Measurements from ENCODE around the gene GALE. TPM values are rescaled to one million over a fixed set of nuclear protein-coding genes. Genes with fewer than 3 reads are reported as not detected.

Gene GALE
- total and polyA plus RNA-seq, 11 donors = 6.2 to 20.8 (median 9.9) TPM

DNA sequence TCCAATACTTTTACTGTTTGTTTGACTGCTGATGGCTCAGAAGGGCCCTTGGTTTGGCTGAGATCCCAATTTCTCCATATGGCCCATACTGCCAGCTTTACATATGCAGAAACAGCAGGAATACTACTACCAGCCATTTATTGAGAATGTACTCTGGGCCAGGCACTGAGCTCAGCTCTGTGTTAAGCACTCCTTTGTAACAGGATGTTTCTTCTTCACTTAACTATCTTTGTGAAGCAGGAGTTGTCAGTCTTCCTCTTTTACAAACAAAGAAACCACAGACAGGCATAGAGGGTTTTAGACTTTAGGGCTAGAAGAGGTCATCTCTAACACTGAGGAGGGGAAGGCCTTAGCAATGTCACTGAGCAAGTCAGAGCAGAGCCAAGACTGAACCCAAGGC, 16.4 kb upstream of the GALE start:
- TF ChIP-seq CTCF (IDR thresholded peaks at IDR 0.05) (no peak), POLR2A (IDR thresholded peaks at IDR 0.05) (no peak)
- DNase-seq (no peak), ATAC-seq (no peak)
- H3K9me3 ChIP-seq = no peaks in the 10 kb centered on the region
- no peak overlapping the region for H3K4me3 ChIP-seq
- H3K27ac ChIP-seq = no peak overlapping the region
- intact Hi-C loops (cut with DNase I) = loop anchor here in 1 of 10 donors (10.0 kb wide), 1 partner anchor 98 kb away; the partner anchor contains the start of gene CNR2
- no peaks in the 10 kb centered on the region for H3K4me1 ChIP-seq
- H3K36me3 ChIP-seq = peaks cover 0 to 84% (median 70%) of the 10 kb centered on the region in 9 donors
- no peaks in the 10 kb centered on the region for H3K27me3 ChIP-seq

DNA sequence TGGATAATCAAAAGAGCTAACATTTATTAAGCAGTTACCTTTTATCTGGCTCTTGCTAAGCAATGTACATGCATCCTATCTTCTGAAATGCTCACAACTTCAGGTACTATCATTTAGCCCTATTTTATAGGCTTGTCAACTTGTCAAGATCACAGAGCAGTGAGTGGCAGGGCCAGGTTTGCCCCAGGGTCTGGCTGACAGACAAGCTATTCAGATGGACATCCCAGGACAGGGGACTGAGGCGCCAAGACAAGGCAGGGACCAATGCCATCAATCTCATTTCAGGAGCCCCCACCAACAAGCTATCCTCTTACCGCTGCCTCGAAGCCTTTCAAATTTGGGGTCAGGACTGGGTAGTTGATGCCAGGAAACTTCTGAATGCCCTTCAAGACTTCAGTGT, 15.8 kb upstream of the GALE start:
- intact Hi-C loops (cut with DNase I) = loop anchor here in 1 of 10 donors (10.0 kb wide), 1 partner anchor 98 kb away; the partner anchor contains the start of gene CNR2
- H3K36me3 ChIP-seq = peaks cover 0 to 89% (median 74%) of the 10 kb centered on the region in 9 donors
- WGBS, 4 donors = 90 to 98% (median 96%) methylated on average over 3 of the region's 3 CpGs
- TF ChIP-seq POLR2A (IDR thresholded peaks at IDR 0.05) (no peak), CTCF (IDR thresholded peaks at IDR 0.05) (no peak)
- ATAC-seq (no peak), DNase-seq (no peak)
- H3K4me3 ChIP-seq = no peak overlapping the region
- no peaks in the 10 kb centered on the region for H3K9me3 ChIP-seq
- peaks cover 0 to 2% (median 0%) of the 10 kb centered on the region in 12 donors for H3K4me1 ChIP-seq
- H3K27ac ChIP-seq = no peak overlapping the region
- no peaks in the 10 kb centered on the region for H3K27me3 ChIP-seq

DNA sequence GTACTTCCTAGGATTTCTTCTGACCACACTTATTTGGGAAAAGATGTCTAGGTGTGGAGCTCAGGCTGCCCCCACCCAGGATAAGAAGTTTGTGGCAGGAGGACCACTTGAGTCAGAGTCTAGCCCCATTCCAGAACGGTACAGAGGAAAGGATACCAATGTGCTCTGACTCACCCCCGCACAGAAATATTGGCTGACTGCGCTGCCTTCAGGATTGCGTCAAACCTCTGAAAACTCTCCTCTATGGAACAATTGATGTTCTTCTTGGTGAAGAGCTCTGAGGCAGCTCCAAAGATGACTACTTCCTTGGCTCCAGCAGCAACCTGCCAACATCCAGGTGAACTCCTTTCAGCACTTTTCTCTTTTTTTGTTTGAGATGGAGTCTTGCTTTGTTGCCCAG, 13.5 kb upstream of the GALE start:
- 95 to 98% (median 96%) methylated on average over 4 of the region's 4 CpGs for WGBS, 4 donors

More for the DNA sequence above, 13.5 kb upstream of the GALE start:
- DNase-seq (no peak), ATAC-seq (no peak)
- H3K36me3 ChIP-seq = peaks cover 0 to 87% (median 70%) of the 10 kb centered on the region in 9 donors
- H3K27me3 ChIP-seq = no peaks in the 10 kb centered on the region
- no peak overlapping the region for H3K27ac ChIP-seq
- H3K4me3 ChIP-seq = no peak overlapping the region
- no peaks in the 10 kb centered on the region for H3K9me3 ChIP-seq
- H3K4me1 ChIP-seq = peaks cover 0 to 21% (median 0%) of the 10 kb centered on the region in 12 donors
- intact Hi-C loops (cut with DNase I) = loop anchor here in 5 of 10 donors (5.0 to 10.0 kb wide), 3 partner anchors 53 to 103 kb away; partner anchors contain the start of genes FUCA1 (in 3 of the 5) and CNR2 (in 1 of the 5)
- no peak for TF ChIP-seq CTCF (IDR thresholded peaks at IDR 0.05)
- no peak for TF ChIP-seq POLR2A (IDR thresholded peaks at IDR 0.05)
